Activated T-helper 17 cell treated with anti-CD3 and anti-CD28 coated beads, Interleukin-2, amount 50 U/mL, for 72 hours (primary cell): Measurements from ENCODE around the gene ZNF784. TPM values are rescaled to one million over a fixed set of nuclear protein-coding genes. Genes with fewer than 3 reads are reported as not detected.

Experiments
- ATAC-seq: fragments of 150-1000 bp; cut with Tn5 transposase; replicated peaks from 2 replicates; pipeline ENCODE4 v1.10.0; 2021; ENCODE audit warnings: mild to moderate bottlenecking, moderate library complexity
- H3K27ac Mint-ChIP-seq: one replicate; pipeline ENCODE4 v1.8.0; 2022; ENCODE audit warnings: mixed read lengths
- H3K27me3 Mint-ChIP-seq: one replicate; pipeline ENCODE4 v1.8.0; 2022; ENCODE audit warnings: mixed read lengths
- H3K36me3 Mint-ChIP-seq: one replicate; pipeline ENCODE4 v1.8.0; 2022; ENCODE audit warnings: low read depth, mild to moderate bottlenecking, mixed read lengths
- H3K4me1 Mint-ChIP-seq: one replicate; pipeline ENCODE4 v1.8.0; 2022; ENCODE audit warnings: mixed read lengths
- H3K4me3 Mint-ChIP-seq: one replicate; pipeline ENCODE4 v1.8.0; 2022; ENCODE audit warnings: mild to moderate bottlenecking, mixed read lengths
- H3K9me3 Mint-ChIP-seq: one replicate; pipeline ENCODE4 v1.8.0; 2022; ENCODE audit warnings: mixed read lengths
- total RNA-seq, 2 donors: library from RNA; stranded (reverse); gene quantifications; one replicate each; pipeline ENCODE4 v1.2.3, GENCODE V29; 2022

The ZNF784 gene
- total RNA-seq, 2 donors from 2014 or later: 4.6 to 5.3 TPM

- Mint-ChIP-seq H3K27me3 (no peaks in the 10 kb centered on the region), H3K27ac (peak overlapping the region; percentile 98), H3K4me3 (peak overlapping the region; percentile 96), H3K4me1 (peaks cover 26% of the 10 kb centered on the region), H3K36me3 (peaks cover 79% of the 10 kb centered on the region), H3K9me3 (peaks cover 3% of the 10 kb centered on the region)
- peak; percentile 15 for ATAC-seq
These were observed 18.0 kb upstream of the ZNF784 start for GRCh38 chr19:55642153-55643002.

GRCh38 chr19:55641426-55642152, 17.2 kb upstream of the ZNF784 start:
- H3K27ac Mint-ChIP-seq: peak overlapping the region; percentile 89
- H3K4me1 Mint-ChIP-seq: peaks cover 34% of the 10 kb centered on the region
- peaks cover 3% of the 10 kb centered on the region for H3K9me3 Mint-ChIP-seq
- H3K27me3 Mint-ChIP-seq: no peaks in the 10 kb centered on the region
- no peak for ATAC-seq
- peaks cover 73% of the 10 kb centered on the region for H3K36me3 Mint-ChIP-seq
- H3K4me3 Mint-ChIP-seq: peak overlapping the region; percentile 96

GRCh38 chr19:55640577-55641425, 16.4 kb upstream of the ZNF784 start, which contains the start of gene ZNF580:
ZNF580 (plus strand) TSS chr19:55641002; CDS start chr19:55642509, 1,507 bp downstream.
- Mint-ChIP-seq H3K27me3 (no peaks in the 10 kb centered on the region), H3K4me3 (peak within 1 kb of the TSS; percentile 96), H3K4me1 (peaks cover 42% of the 10 kb centered on the region), H3K36me3 (peaks cover 73% of the 10 kb centered on the region), H3K27ac (peak within 1 kb of the TSS; percentile 89), H3K9me3 (peaks cover 3% of the 10 kb centered on the region)
- ATAC-seq: peak; percentile 13

- peak; percentile 7 for ATAC-seq
- H3K36me3 Mint-ChIP-seq: peaks cover 73% of the 10 kb centered on the region
- H3K4me3 Mint-ChIP-seq: peak overlapping the region; percentile 96
- peak overlapping the region; percentile 75 for H3K27ac Mint-ChIP-seq
- H3K4me1 Mint-ChIP-seq: peaks cover 48% of the 10 kb centered on the region
- H3K27me3 Mint-ChIP-seq: no peaks in the 10 kb centered on the region
- H3K9me3 Mint-ChIP-seq: peaks cover 3% of the 10 kb centered on the region
These were observed 15.7 kb upstream of the ZNF784 start for GRCh38 chr19:55640043-55640576.

- H3K36me3 Mint-ChIP-seq: peaks cover 67% of the 10 kb centered on the region
- H3K4me3 Mint-ChIP-seq: peak overlapping the region; percentile 96
- H3K27me3 Mint-ChIP-seq: no peaks in the 10 kb centered on the region
- H3K4me1 Mint-ChIP-seq: peaks cover 54% of the 10 kb centered on the region
- ATAC-seq: no peak
- H3K9me3 Mint-ChIP-seq: peaks cover 3% of the 10 kb centered on the region
- H3K27ac Mint-ChIP-seq: no peak overlapping the region
These were observed 14.5 kb upstream of the ZNF784 start for GRCh38 chr19:55638864-55639359.

GRCh38 chr19:55637534-55637933, 13.2 kb upstream of the ZNF784 start:
- Mint-ChIP-seq H3K4me3 (peak overlapping the region; percentile 96), H3K9me3 (peaks cover 3% of the 10 kb centered on the region), H3K27ac (peak overlapping the region; percentile 57), H3K4me1 (peaks cover 52% of the 10 kb centered on the region), H3K36me3 (peaks cover 55% of the 10 kb centered on the region), H3K27me3 (no peaks in the 10 kb centered on the region)
- ATAC-seq: no peak

GRCh38 chr19:55636723-55637122, 12.4 kb upstream of the ZNF784 start:
- no peak for ATAC-seq
- Mint-ChIP-seq H3K9me3 (peaks cover 3% of the 10 kb centered on the region), H3K27ac (peak overlapping the region; percentile 100), H3K27me3 (no peaks in the 10 kb centered on the region), H3K4me3 (peak overlapping the region; percentile 96), H3K4me1 (peaks cover 54% of the 10 kb centered on the region), H3K36me3 (peaks cover 49% of the 10 kb centered on the region)

GRCh38 chr19:55635856-55636440, 11.6 kb upstream of the ZNF784 start:
- peaks cover 43% of the 10 kb centered on the region for H3K36me3 Mint-ChIP-seq
- peaks cover 3% of the 10 kb centered on the region for H3K9me3 Mint-ChIP-seq
- H3K4me3 Mint-ChIP-seq: peak overlapping the region; percentile 96
- peaks cover 50% of the 10 kb centered on the region for H3K4me1 Mint-ChIP-seq
- H3K27ac Mint-ChIP-seq: peak overlapping the region; percentile 100
- H3K27me3 Mint-ChIP-seq: no peaks in the 10 kb centered on the region
- ATAC-seq: no peak

- H3K4me1 Mint-ChIP-seq: peaks cover 50% of the 10 kb centered on the region
- peak; percentile 41 for ATAC-seq
- H3K4me3 Mint-ChIP-seq: peak overlapping the region; percentile 96
- H3K27ac Mint-ChIP-seq: peak overlapping the region; percentile 100
- no peaks in the 10 kb centered on the region for H3K27me3 Mint-ChIP-seq
- H3K36me3 Mint-ChIP-seq: peaks cover 40% of the 10 kb centered on the region
- H3K9me3 Mint-ChIP-seq: peaks cover 3% of the 10 kb centered on the region
These were observed 11.0 kb upstream of the ZNF784 start for GRCh38 chr19:55635334-55635717.

- peaks cover 47% of the 10 kb centered on the region for H3K4me1 Mint-ChIP-seq
- H3K9me3 Mint-ChIP-seq: no peaks in the 10 kb centered on the region
- H3K27me3 Mint-ChIP-seq: no peaks in the 10 kb centered on the region
- no peak overlapping the region for H3K27ac Mint-ChIP-seq
- H3K36me3 Mint-ChIP-seq: peaks cover 34% of the 10 kb centered on the region
- no peak for ATAC-seq
- H3K4me3 Mint-ChIP-seq: peak overlapping the region; percentile 96
These were observed 9.5 kb upstream of the ZNF784 start for GRCh38 chr19:55633861-55634260.

- peaks cover 38% of the 10 kb centered on the region for H3K4me1 Mint-ChIP-seq
- peak overlapping the region; percentile 36 for H3K4me3 Mint-ChIP-seq
These were observed 8.1 kb upstream of the ZNF784 start for GRCh38 chr19:55632463-55632834.

GRCh38 chr19:55626350-55626749, 2.0 kb upstream of the ZNF784 start:
- Mint-ChIP-seq H3K4me1 (peaks cover 25% of the 10 kb centered on the region), H3K4me3 (peak overlapping the region; percentile 59), H3K36me3 (peaks cover 7% of the 10 kb centered on the region), H3K9me3 (no peaks in the 10 kb centered on the region), H3K27ac (peak overlapping the region; percentile 29), H3K27me3 (no peaks in the 10 kb centered on the region)
- peak; percentile 82 for ATAC-seq

More at GRCh38 chr19:55632463-55632834, 8.1 kb upstream of the ZNF784 start:
- Mint-ChIP-seq H3K36me3 (peaks cover 23% of the 10 kb centered on the region), H3K27ac (peak overlapping the region; percentile 15), H3K9me3 (no peaks in the 10 kb centered on the region), H3K27me3 (no peaks in the 10 kb centered on the region)
- peak; percentile 54 for ATAC-seq

- ATAC-seq: no peak
- Mint-ChIP-seq H3K36me3 (peaks cover 7% of the 10 kb centered on the region), H3K9me3 (no peaks in the 10 kb centered on the region), H3K27ac (peak overlapping the region; percentile 90), H3K4me1 (peaks cover 25% of the 10 kb centered on the region), H3K27me3 (no peaks in the 10 kb centered on the region), H3K4me3 (peak overlapping the region; percentile 77)
These were observed 599 bp upstream of the ZNF784 start for GRCh38 chr19:55625004-55625326.
